GM12892 (cell line): ENCODE measurements around the gene LHX8.

Experiments used
- DNase-seq: peaks from one replicate; pipeline ENCODE4 v3.0.0; 2011; ENCODE audit not compliant: insufficient read length
- FAIRE-seq: peaks from 2 replicates; lab custom pipeline; 2011; peaks lifted over from hg19 to GRCh38; lab: Jason Lieb, UNC
- POLR2A ChIP-seq: IDR thresholded peaks from 2 replicates; pipeline ENCODE4 v1.6.1; 2011; ENCODE audit warnings: low read depth, low read length, control low read depth
- POLR2AphosphoS5 ChIP-seq: IDR thresholded peaks from 2 replicates; pipeline ENCODE4 v1.6.1; 2011; ENCODE audit warnings: low read depth, low read length, control low read depth
- TAF1 ChIP-seq: IDR thresholded peaks from 2 replicates; pipeline ENCODE4 v1.6.1; 2011; ENCODE audit warnings: low read depth, mild to moderate bottlenecking, control low read depth, low read length, borderline replicate concordance

The LHX8 gene

DNA sequence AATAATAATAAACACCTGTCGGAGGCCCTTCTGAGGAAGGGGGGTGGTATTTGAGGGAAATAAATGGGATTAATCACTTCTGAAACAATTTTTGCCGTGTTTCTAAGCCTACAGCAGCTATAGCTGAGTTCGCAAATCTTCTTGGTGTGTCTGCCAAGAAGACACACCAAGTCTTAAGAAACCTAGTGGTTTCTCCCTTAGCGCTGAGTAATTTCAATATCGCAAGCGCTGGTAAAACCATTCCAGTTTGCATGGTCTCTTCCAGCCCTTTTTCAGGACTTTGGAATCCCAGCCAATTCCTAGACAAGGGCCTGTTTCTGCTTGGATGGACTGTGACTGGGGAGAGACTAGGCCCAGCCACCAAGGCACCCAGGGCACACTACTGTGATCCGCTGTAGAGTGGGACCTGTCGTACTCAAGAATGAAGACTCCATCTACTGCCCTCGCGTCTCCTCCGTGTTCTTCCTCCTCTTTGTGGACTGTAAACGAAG is 7.5 kb upstream of the LHX8 start:
- FAIRE-seq (no peak), DNase-seq (no peak)
- no peak for TF ChIP-seq TAF1
- no peak for TF ChIP-seq POLR2A
- TF ChIP-seq POLR2AphosphoS5, result no peak

DNA sequence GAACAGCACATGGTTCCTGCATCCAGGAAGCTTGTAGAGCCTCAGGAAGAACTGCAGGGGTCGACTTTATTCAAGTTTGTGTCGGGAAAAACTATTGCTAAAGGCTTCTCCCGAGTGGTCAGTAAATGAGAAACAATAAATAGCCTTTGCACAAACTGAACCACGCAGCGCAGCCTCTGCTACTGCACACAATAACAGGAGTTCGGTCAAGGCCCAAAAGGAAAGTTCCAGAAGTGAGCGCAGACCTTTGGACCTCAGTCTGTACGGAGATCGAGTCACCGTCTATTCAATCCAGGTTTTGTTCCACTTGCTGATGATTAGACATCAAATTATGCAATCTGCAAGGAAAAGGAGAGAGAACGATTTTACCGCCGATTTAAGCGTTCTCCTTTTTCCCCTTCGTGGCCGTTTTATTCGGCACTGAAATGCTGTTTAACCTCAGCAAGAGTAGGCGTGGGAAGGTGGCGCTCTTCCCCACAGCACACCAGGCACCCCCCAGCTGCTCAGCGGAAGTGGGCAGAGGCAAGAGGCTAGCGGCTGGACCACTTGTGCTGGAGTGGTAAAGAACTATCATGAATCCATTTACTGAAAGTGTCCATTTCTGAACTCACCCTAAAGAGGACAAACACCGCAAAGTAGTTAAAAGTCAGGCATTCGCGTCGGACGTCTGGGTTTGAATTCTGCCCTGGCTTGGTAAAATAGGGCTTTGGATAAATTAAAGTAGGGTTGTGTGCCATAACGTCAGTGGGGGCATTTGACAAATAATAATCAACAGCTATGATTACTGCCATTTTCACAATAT is 6.1 kb upstream of the LHX8 start:
- TF ChIP-seq POLR2AphosphoS5, result no peak
- TF ChIP-seq TAF1, result no peak
- no peak for TF ChIP-seq POLR2A
- no peak for DNase-seq
- no peak for FAIRE-seq

DNA sequence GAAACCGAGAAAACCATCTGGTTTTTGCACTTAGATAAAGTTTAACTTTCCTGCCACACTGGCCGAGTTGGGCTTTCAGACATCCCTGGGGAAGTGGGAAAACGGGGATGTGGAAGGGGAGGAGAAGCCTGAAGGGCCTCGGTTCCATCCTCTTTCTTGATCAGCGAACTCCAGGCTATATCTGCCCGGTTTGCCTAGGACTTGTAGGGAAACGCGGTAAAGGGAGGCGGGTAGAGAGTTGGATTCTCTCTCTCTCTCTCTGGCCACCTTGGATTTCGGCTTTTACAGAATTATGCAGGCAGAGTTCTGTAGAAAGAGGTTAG is 4.6 kb upstream of the LHX8 start:
- no peak for DNase-seq

DNA sequence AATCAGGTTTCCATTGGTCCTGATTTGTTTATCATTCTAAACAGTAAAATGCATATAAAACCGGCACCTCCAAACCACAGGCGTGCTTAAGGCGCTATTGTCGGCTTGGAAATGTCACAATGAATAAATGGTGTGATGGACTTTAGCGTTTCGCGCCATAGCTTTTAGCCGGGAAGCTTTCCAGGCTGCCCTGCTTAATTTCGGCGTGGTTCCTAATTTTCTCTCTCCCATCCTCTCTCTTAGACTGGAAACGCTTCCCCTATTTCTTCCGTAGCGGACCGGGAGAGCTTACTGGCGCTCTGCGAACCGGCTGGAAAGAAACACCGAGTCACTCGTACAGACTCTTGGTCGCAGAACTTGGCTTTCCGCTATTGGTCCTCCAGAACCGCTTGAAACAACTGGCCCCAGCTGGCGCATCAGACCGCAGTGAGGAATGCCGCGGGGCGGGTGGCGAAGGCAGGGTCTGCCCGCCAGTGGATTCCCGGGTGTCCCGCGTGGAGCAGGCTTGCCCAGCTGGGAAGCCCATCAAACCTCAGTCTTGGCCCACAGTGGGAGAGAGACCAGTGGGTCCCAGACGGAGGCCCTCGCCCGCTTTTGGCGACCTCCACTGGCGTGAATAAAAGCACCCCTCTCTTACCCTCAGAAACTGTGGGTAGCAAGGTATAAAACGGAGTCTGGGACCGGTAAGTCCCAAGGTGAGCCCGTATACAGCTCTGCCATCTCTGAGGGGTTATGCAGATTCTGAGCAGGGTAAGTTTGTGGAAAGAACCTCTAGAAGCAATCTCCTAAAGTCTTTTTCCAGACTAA is 4.0 kb upstream of the LHX8 start:
- no peak for DNase-seq
- FAIRE-seq, result no peak
- TF ChIP-seq POLR2A (no peak), POLR2AphosphoS5 (no peak), TAF1 (no peak)

More for the DNA sequence above, 4.6 kb upstream of the LHX8 start:
- no peak for FAIRE-seq
- TF ChIP-seq POLR2AphosphoS5, result no peak
- TF ChIP-seq POLR2A, result no peak
- TF ChIP-seq TAF1, result no peak

DNA sequence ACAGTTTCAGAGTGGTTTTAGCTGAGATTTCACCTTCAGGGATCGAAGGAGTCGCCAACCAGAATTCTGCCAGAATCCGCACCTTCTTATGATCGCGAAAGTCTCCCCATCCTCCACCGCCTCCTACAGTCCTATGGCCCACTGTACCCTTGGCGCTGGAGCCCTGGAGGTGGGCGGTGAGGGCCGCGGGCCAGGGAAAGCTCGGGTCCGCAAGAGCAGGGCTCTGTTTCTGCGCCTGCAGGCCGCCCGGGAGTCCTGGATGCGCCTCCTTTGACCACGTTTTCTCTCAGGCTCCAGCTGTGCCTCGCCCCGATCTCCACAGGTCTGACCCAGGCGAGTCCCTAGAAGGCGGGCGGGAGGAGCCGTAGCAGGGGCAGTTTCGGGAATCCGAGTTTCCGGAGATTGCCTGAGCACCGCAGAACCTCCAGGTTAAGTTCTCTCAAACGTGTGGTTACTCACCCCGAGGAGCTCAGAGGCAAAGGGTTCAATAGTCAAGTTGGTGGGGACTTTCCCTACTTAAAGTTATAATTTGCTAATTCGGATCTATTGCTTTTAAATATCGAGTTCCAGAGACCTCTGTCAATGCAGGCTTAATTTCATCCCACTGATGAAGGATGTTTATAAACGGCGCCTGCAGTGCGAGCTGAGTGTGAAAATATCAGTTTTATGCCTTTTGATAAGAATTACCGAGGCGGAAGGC is 3.2 kb upstream of the LHX8 start:
- FAIRE-seq (no peak), DNase-seq (no peak)
- TF ChIP-seq TAF1, result no peak
- no peak for TF ChIP-seq POLR2A
- TF ChIP-seq POLR2AphosphoS5, result no peak

- FAIRE-seq (no peak), DNase-seq (no peak)
- no peak for TF ChIP-seq POLR2A
- TF ChIP-seq TAF1, result no peak
- TF ChIP-seq POLR2AphosphoS5, result no peak
Measured at GRCh38 chr1:75131565-75132241, 2.5 kb upstream of the LHX8 start.

- DNase-seq (no peak), FAIRE-seq (no peak)
- TF ChIP-seq POLR2AphosphoS5 (no peak), TAF1 (no peak), POLR2A (no peak)
Measured at GRCh38 chr1:75132242-75132811, 1.9 kb upstream of the LHX8 start.

- FAIRE-seq, result no peak
- no peak for TF ChIP-seq TAF1
- no peak for TF ChIP-seq POLR2A
- no peak for DNase-seq
Measured at GRCh38 chr1:75132812-75133619, 1.2 kb upstream of the LHX8 start.

DNA sequence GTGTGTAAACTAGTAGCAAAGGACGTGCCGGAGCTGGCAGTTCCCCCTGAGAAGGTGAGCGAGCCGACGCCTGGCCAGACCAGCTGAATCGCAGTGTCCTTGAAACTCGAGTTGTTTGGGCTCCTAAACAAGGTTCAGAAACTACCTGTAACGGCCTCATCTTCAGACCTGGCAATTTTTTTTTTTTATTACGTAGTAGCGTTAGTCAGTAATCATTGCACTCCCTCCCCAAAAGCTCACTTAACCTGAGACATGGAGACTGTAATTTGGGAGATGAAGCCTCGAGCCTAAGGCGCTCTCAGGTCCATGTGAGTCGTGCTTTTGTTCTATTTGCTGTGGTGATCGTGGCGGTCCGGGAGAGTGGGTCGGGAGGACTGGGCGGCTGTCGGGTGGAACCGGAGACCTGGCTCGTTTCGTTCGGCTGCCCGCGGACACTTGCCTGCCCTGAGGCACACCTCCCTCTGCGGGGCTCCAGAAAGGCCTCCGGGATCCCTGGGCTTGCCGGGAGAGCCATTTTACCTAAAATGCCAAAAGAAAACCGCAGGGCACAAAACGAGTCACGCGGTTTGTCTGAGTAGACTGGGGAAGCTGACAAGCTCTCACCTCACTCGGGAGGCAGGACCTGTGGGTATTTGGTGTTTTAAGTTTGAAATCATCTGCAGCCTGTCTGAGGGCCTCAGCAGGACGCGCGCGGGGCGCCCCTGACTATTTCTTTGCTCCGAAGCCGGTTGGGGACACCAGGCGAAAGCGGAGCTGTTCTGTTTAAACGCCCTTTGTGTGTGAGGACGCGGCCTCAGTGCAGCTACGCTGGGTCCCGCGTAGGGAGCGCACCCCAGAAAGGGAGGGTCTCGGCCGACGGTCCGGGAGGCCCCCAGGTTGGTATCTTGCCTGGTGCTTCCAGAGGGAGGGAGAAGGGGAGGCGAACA is 722 bp downstream of the LHX8 start:
- FAIRE-seq (no peak), DNase-seq (no peak)

More for the DNA sequence above, 722 bp downstream of the LHX8 start:
- TF ChIP-seq POLR2A (no peak), POLR2AphosphoS5 (no peak), TAF1 (no peak)
